ENCODE measurements around the gene PSTPIP1. TPM values are rescaled to one million over a fixed set of nuclear protein-coding genes. Genes with fewer than 3 reads are reported as not detected.

Gene PSTPIP1
- total and polyA plus RNA-seq, 2 of the 13 experiments (the other 11 are each of a cell fraction or from before 2014, with no cell fraction given), result 4.4 to 8.7 TPM

- TF ChIP-seq PRPF4 (IDR thresholded peaks at IDR 0.05; ENCODE audit: low read depth, low read length, poor library complexity, severe bottlenecking), result no peak
- no peak for TF ChIP-seq LRRFIP1 (CRISPR knock-in tag; conservative IDR thresholded peaks at IDR 0.05)
- no peak for TF ChIP-seq PPARG (CRISPR knock-in tag; conservative IDR thresholded peaks at IDR 0.05)
- TF ChIP-seq FOXP4 (CRISPR knock-in tag; IDR thresholded peaks at IDR 0.05), result no peak
- TF ChIP-seq SP140L (CRISPR knock-in tag; IDR thresholded peaks at IDR 0.05; ENCODE audit: borderline replicate concordance), result no peak
- TF ChIP-seq ZNF138 (CRISPR knock-in tag; IDR thresholded peaks at IDR 0.05; ENCODE audit: low read depth), result no peak
- no peak for TF ChIP-seq ZNF382 (CRISPR knock-in tag; IDR thresholded peaks at IDR 0.05; ENCODE audit: borderline replicate concordance)
- no peak for TF ChIP-seq REST (IDR thresholded peaks at IDR 0.05; ENCODE audit: borderline replicate concordance in 1 of 2, low read depth in 1 of 2, low read length in 2 of 2)
- no peak for TF ChIP-seq ZNF253 (CRISPR knock-in tag; IDR thresholded peaks at IDR 0.05; ENCODE audit: borderline replicate concordance)
- TF ChIP-seq PITX1 (CRISPR knock-in tag; IDR thresholded peaks at IDR 0.05), result no peak
Observed at GRCh38 chr15:76979331-76979925, 15.5 kb upstream of the PSTPIP1 start (continued).

All from HepG2 (cell line).